Transverse colon (tissue), 4 donors: Measurements from ENCODE around the gene FUNDC2.
A peak's percentile ranks its signal among the peaks of the same experiment; 100 is the strongest.

Experiments used
- CTCF ChIP-seq, 5 experiments: fragments of 200-600 bp in 3 of 5; fragments of 450-650 bp in 2 of 5; sonication (generic) in 3 of 5; IDR thresholded peaks; 1 replicate in 2 of 5; 2 replicates in 3 of 5; pipeline ENCODE4 v1.5.1; 2016 to 2017; ENCODE audit warnings: antibody characterized with exemption in 5 of 5, inconsistent platforms in 3 of 5, mild to moderate bottlenecking in 2 of 5, moderate library complexity in 1 of 5
- EP300 ChIP-seq: sonication (generic); formaldehyde crosslinking; IDR thresholded peaks from one replicate; pipeline ENCODE4 v1.6.1; 2017; ENCODE audit warnings: antibody characterized with exemption, low read depth
- POLR2A ChIP-seq: fragments of 450-650 bp; IDR thresholded peaks from one replicate; pipeline ENCODE4 v1.6.1; 2016; ENCODE audit warnings: antibody characterized with exemption, mild to moderate bottlenecking, moderate library complexity
- POLR2AphosphoS5 ChIP-seq, 3 donors: sonication (generic); formaldehyde crosslinking; IDR thresholded peaks; one replicate each; pipeline ENCODE4 v1.6.1; 2016; ENCODE audit warnings: antibody characterized with exemption in 3 of 3

GRCh38 chrX:155027509-155028066 lies 944 bp downstream of the FUNDC2 start:
- TF ChIP-seq CTCF (IDR thresholded peaks at IDR 0.05) (no peak), EP300 (no peak), POLR2A (peak; percentile 42), POLR2AphosphoS5 (IDR thresholded peaks at IDR 0.05) (peak; percentile 42 to 63 (median 48))
